ENCODE data around the gene FAAP20.

The FAAP20 gene

GRCh38 chr1:2231532-2232254 lies 37.1 kb upstream of the FAAP20 start:
- H3K4me2 ChIP-seq (ENCODE audit: low read length): no peak overlapping the region
- H3K9me2 ChIP-seq (ENCODE audit: low read depth, low read length): no peaks in the 10 kb centered on the region
- no peaks in the 10 kb centered on the region for H4K20me1 ChIP-seq (ENCODE audit: insufficient read depth, low read length)
- peaks cover 8% of the 10 kb centered on the region for H3K4me1 ChIP-seq (ENCODE audit: insufficient read depth, low read length, severe bottlenecking)
- no peak overlapping the region for H3K4me3 ChIP-seq (ENCODE audit: low read depth, low read length, poor library complexity, severe bottlenecking)
- no peak for TF ChIP-seq CTCF (IDR thresholded peaks at IDR 0.05; ENCODE audit: low read length)
- no peaks in the 10 kb centered on the region for H3F3A ChIP-seq (ENCODE audit: insufficient read depth, low read length)
- H3K9ac ChIP-seq (ENCODE audit: low read length): no peak overlapping the region
- H3K27me3 ChIP-seq (ENCODE audit: insufficient read depth, low read length): peaks cover 2% of the 10 kb centered on the region; the same call in 1 of the 2 replicates
- no peak overlapping the region for H2AFZ ChIP-seq (ENCODE audit: low read length)
- no peaks in the 10 kb centered on the region for H3K36me3 ChIP-seq (ENCODE audit: insufficient read depth, low read length)
- no peaks in the 10 kb centered on the region for H3K79me2 ChIP-seq (ENCODE audit: insufficient read depth, low read length)
- H3K27ac ChIP-seq (ENCODE audit: low read depth, low read length, poor library complexity, severe bottlenecking): no peak overlapping the region
- no peaks in the 10 kb centered on the region for H3K9me3 ChIP-seq (ENCODE audit: low read length)

GRCh38 chr1:2230781-2231531 lies 36.4 kb upstream of the FAAP20 start:
- no peaks in the 10 kb centered on the region for H3K36me3 ChIP-seq (ENCODE audit: insufficient read depth, low read length)
- H3K79me2 ChIP-seq (ENCODE audit: insufficient read depth, low read length): no peaks in the 10 kb centered on the region
- TF ChIP-seq CTCF (IDR thresholded peaks at IDR 0.05; ENCODE audit: low read length) (no peak), EZH2 (IDR thresholded peaks at IDR 0.05; ENCODE audit: borderline replicate concordance, low read length) (no peak)
- H3K4me3 ChIP-seq (ENCODE audit: low read depth, low read length, poor library complexity, severe bottlenecking): no peak overlapping the region
- no peaks in the 10 kb centered on the region for H4K20me1 ChIP-seq (ENCODE audit: insufficient read depth, low read length)
- peaks cover 8% of the 10 kb centered on the region for H3K4me1 ChIP-seq (ENCODE audit: insufficient read depth, low read length, severe bottlenecking)
- peaks cover 9% of the 10 kb centered on the region; the same call in 1 of the 2 replicates for H3K27me3 ChIP-seq (ENCODE audit: insufficient read depth, low read length)
- H2AFZ ChIP-seq (ENCODE audit: low read length): no peak overlapping the region
- H3K9me3 ChIP-seq (ENCODE audit: low read length): no peaks in the 10 kb centered on the region
- H3F3A ChIP-seq (ENCODE audit: insufficient read depth, low read length): no peaks in the 10 kb centered on the region
- H3K27ac ChIP-seq (ENCODE audit: low read depth, low read length, poor library complexity, severe bottlenecking): no peak overlapping the region
- no peaks in the 10 kb centered on the region for H3K9me2 ChIP-seq (ENCODE audit: low read depth, low read length)
- no peak overlapping the region for H3K4me2 ChIP-seq (ENCODE audit: low read length)
- H3K9ac ChIP-seq (ENCODE audit: low read length): no peak overlapping the region

GRCh38 chr1:2229911-2230731 lies 35.5 kb upstream of the FAAP20 start:
- Histone ChIP-seq H3K4me2 (ENCODE audit: low read length) (no peak overlapping the region), H3K4me1 (ENCODE audit: insufficient read depth, low read length, severe bottlenecking) (peaks cover 8% of the 10 kb centered on the region), H3K9me3 (ENCODE audit: low read length) (no peaks in the 10 kb centered on the region), H3F3A (ENCODE audit: insufficient read depth, low read length) (no peaks in the 10 kb centered on the region), H3K27ac (ENCODE audit: low read depth, low read length, poor library complexity, severe bottlenecking) (no peak overlapping the region), H3K36me3 (ENCODE audit: insufficient read depth, low read length) (no peaks in the 10 kb centered on the region), H3K27me3 (ENCODE audit: insufficient read depth, low read length) (peaks cover 10% of the 10 kb centered on the region; the same call in 1 of the 2 replicates), H4K20me1 (ENCODE audit: insufficient read depth, low read length) (no peaks in the 10 kb centered on the region), H3K9me2 (ENCODE audit: low read depth, low read length) (no peaks in the 10 kb centered on the region), H3K79me2 (ENCODE audit: insufficient read depth, low read length) (no peaks in the 10 kb centered on the region), H3K4me3 (ENCODE audit: low read depth, low read length, poor library complexity, severe bottlenecking) (no peak overlapping the region), H3K9ac (ENCODE audit: low read length) (no peak overlapping the region), H2AFZ (ENCODE audit: low read length) (no peak overlapping the region)
- TF ChIP-seq CTCF (IDR thresholded peaks at IDR 0.05; ENCODE audit: low read length) (no peak), EZH2 (IDR thresholded peaks at IDR 0.05; ENCODE audit: borderline replicate concordance, low read length) (no peak)

Measured in OCI-LY1 (cell line).